Mesodermal cell (in vitro differentiated cells): ENCODE measurements around the gene PFKFB3.
"Not testable (repeated sequence)": the region's sequence is repeated elsewhere in the genome, so short reads cannot be mapped to it uniquely, and the experiment has no call there.

Experiments used
- H3K27ac ChIP-seq: 2 replicates; pipeline ENCODE4 v1.7.0; 2013; ENCODE audit warnings: mild to moderate bottlenecking, low read depth, low read length, moderate library complexity; ENCODE audit not compliant: severe bottlenecking
- H3K36me3 ChIP-seq: 2 replicates; pipeline ENCODE4 v1.7.1; 2013; ENCODE audit warnings: mild to moderate bottlenecking, low read length, moderate library complexity; ENCODE audit not compliant: control insufficient read depth, insufficient read depth
- H3K4me1 ChIP-seq: one replicate; pipeline ENCODE4 v1.7.1; 2013; ENCODE audit warnings: mild to moderate bottlenecking, low read length; ENCODE audit not compliant: insufficient read depth, control insufficient read depth, poor library complexity, severe bottlenecking
- H3K4me3 ChIP-seq: 2 replicates; pipeline ENCODE4 v1.7.0; 2013; ENCODE audit warnings: low read length, control low read depth, mild to moderate bottlenecking; ENCODE audit not compliant: insufficient read depth, poor library complexity, severe bottlenecking; ENCODE audit errors: extremely low read depth
- H3K9me3 ChIP-seq: 2 replicates; pipeline ENCODE4 v1.7.1; 2013; ENCODE audit warnings: mild to moderate bottlenecking, low read length, moderate library complexity; ENCODE audit not compliant: control insufficient read depth
- WGBS, 2 experiments: methylation state at CpG; one replicate each; pipeline ENCODE4 v1.1.5; 2013; ENCODE audit warnings: missing lambda C conversion rate in 2 of 2; ENCODE audit not compliant: insufficient coverage in 2 of 2; 5-methylcytosine and 5-hydroxymethylcytosine counted together

PFKFB3 gene

DNA sequence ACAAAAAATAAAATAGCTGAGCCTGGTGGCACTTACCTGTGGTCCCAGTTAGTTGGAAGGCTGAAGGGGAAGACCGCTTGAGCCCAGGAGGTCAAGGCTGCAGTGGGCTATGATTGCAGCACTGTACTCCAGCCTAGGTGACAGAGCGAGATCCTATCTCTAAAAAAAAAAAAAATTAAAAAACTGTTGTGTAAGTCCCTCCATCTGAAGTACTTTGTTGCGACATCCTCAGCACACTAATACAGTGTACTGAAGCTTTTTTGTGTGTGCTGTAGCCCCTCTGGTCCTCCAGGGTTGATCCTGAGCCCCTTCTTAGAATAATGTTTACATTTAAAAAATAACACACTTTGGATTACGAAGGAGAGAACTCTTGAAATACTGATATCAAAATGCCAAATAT, 71.3 kb downstream of the PFKFB3 start:
- Histone ChIP-seq H3K36me3 (no peaks in the 10 kb centered on the region), H3K4me3 (no peak overlapping the region), H3K4me1 (peaks cover 32% of the 10 kb centered on the region), H3K9me3 (no peaks in the 10 kb centered on the region), H3K27ac (no peak overlapping the region)
- WGBS, 2 experiments = 100% methylated on average over 1 of the region's 4 CpGs

DNA sequence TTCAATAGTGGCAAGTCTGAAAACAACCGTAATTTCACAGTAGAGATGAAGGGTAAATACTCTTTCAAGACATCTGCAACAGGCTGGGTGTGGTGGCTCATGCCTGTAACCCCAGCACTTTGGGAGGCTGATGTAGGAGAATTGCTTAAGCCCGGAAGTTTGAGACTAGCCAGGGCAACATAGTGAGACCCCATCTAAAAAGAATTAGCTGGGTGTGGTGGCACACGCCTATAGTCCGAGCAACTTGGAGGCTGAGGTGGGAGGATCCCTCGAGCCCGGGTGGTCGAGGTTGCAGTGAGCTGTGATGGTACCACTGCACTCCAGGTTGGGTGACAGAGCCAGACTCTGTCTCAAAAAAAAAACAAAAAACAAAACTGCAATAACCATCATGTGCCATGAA, 71.8 kb downstream of the PFKFB3 start:
- WGBS, 2 experiments = 93 to 97% methylated on average over 3 to 6 of the region's 7 CpGs
- Histone ChIP-seq H3K27ac (peak overlapping the region; percentile 97), H3K9me3 (no peaks in the 10 kb centered on the region), H3K4me3 (no peak overlapping the region), H3K4me1 (peaks cover 32% of the 10 kb centered on the region), H3K36me3 (no peaks in the 10 kb centered on the region)

DNA sequence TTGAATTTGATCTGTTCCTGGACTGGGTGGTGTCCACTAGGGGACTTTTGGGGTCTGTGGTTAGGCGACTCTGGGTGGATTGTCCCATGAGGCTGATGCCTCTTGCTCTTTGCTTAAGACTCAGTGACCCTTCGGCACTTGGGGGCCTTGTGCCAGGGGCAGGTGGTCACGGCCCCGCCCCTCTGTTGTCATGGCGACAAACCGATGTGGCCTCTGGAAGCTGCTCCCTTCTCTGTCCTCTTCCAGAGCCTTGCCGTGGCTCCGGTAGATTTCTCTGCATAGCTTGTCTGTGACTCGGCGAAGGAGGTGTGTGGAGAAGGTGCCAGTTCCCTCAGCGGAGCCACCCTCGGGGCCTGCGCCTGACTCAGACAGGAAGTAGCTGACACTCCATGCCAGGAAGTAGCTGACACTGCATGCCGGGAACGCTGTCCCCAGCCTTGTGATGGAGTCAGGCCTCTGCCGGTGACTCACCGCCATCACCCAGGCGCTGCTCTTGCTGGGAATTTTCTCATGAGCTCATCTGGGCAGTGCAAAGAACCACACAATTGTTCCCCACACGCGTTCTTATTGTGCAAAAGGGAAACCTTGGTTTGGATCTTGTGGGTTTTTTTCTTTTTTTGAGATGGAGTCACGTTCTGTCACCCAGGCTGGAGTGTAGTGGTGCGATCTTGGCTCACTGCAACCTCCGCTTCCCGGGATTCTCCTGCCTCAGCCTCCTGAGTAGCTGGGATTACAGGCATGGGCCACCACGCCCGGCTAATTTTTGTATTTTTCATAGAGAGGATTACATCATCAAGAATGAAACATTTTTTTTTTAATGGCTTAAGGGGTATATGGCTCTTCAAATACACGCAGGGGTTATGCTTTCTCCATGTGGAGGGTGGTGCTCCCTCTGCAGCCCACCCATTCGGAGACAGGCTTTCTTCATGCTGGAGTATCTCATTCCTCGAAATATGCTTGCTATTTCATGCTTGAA, 72.6 kb downstream of the PFKFB3 start:
- H3K4me3 ChIP-seq = peak overlapping the region; percentile 1
- H3K9me3 ChIP-seq = no peaks in the 10 kb centered on the region
- WGBS, 2 experiments = 51 to 71% methylated on average over 18 to 22 of the region's 29 CpGs
- H3K27ac ChIP-seq = peak overlapping the region; percentile 97
- H3K36me3 ChIP-seq = no peaks in the 10 kb centered on the region
- peaks cover 40% of the 10 kb centered on the region for H3K4me1 ChIP-seq

DNA sequence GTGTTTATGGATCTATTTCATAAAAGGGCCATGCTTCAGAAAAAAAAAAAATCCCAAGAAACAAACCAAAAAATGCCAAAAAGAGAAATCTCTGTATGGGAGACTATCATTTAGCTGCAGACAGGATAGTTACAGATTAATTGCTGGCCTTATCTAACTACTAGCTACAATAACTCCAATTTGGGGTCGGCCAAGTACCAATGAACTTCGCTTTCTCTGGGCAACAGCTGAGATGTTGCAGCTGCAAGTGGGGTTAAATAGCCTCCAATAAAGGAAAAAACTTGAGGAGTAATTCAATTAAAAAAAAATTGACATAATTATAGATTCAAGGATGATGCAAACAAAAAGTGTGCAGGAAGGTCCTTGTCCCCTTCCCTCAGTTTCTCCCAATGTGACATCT, 73.6 kb downstream of the PFKFB3 start:
- H3K4me1 ChIP-seq = peaks cover 43% of the 10 kb centered on the region
- no peaks in the 10 kb centered on the region for H3K36me3 ChIP-seq
- H3K27ac ChIP-seq = peak overlapping the region; percentile 97
- WGBS, 2 experiments = no CpG with 5 or more reads among the region's 2 CpGs
- no peaks in the 10 kb centered on the region for H3K9me3 ChIP-seq
- no peak overlapping the region for H3K4me3 ChIP-seq

DNA sequence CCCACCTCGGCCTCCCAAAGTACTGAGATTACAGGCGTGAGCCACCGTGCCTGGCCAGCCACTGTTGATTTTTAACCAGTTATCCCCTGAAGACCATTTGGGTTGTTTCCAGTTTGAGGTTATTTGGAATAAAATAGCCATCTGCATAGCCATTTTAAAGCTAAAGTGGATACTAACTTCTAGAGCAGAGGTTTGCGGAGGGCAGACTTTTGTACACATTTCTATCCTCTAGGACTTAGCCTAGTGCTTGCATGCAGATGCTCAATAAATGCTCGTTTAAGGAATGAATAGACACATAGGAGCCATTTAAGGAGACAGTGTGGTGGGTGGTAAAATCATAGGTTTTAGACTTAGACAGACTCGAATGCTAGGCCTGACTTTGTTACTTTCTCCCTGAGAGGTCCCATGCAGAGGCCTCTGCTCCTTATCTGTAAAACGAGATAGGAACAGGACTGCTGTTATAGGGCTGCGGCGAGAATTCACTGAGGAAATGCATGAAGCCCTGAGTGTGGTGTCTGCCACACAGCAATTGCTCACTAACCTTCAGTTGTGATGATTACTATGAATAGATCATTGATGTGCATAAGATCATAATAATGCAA, 75.9 kb downstream of the PFKFB3 start:
- Histone ChIP-seq H3K27ac (peak overlapping the region; percentile 94), H3K36me3 (no peaks in the 10 kb centered on the region), H3K4me1 (peaks cover 46% of the 10 kb centered on the region), H3K9me3 (no peaks in the 10 kb centered on the region), H3K4me3 (no peak overlapping the region)
- 60 to 66% methylated on average over 7 to 8 of the region's 9 CpGs for WGBS, 2 experiments

DNA sequence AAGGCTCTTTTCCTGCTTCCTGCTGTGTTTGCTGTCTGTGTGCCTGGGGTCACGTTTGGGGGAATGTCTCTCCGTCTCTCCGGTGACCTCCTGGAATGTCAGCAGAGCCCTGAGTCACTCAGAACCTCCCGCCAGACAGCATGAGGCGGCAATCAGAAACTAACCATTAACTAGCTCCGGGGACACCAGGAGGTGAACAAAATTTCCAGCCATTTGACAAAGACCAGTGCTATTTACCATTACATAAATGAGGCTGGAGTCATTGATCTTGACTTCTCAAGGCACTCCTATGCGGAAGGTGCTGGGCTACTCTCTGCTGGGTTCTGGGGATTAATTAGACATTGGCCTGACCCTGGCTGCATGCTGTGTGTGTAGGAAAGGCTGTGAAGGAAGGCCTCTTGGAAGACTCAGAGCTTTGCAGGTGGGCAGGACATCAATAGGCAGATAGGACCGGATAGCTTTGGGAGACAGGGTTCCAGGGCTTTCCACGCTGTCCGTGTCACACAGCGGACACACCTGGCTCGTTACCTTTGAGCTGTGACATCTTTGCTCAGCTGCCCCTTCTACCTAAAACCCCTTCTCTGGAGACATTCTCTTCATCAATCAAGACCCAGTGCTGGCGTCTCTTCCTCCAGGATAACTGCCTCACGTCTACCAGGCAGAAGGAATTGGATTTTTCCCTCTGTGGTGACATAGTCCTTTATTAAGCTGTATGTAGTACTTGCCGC, 77.0 kb downstream of the PFKFB3 start:
- H3K9me3 ChIP-seq = no peaks in the 10 kb centered on the region
- 39 to 50% methylated on average over 13 to 14 of the region's 15 CpGs for WGBS, 2 experiments
- no peaks in the 10 kb centered on the region for H3K36me3 ChIP-seq
- H3K4me1 ChIP-seq = peaks cover 42% of the 10 kb centered on the region
- no peak overlapping the region for H3K4me3 ChIP-seq
- H3K27ac ChIP-seq = peak overlapping the region; percentile 94

DNA sequence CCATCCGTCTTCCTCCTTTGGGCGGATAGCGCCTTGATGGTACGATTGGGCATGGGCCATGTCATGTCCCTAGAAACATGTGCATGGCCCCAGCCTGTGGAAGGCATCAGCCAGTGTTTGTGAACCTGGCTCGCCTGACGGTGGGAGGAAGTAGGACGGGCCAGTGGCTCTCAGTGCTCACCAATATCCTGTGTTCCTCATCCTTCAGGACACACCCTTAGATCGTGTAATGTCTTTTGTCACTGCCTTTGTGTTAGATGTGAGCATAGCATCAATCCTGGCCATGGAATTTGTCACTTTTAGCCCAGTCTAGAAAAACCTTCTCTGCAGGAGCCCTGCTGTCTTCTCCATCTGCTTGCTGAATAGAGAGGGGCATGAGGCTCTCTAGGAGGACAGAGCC, 77.6 kb downstream of the PFKFB3 start:
- peaks cover 38% of the 10 kb centered on the region for H3K4me1 ChIP-seq
- H3K9me3 ChIP-seq = no peaks in the 10 kb centered on the region
- no peak overlapping the region for H3K4me3 ChIP-seq
- 84 to 98% methylated on average over 5 to 6 of the region's 8 CpGs for WGBS, 2 experiments
- H3K36me3 ChIP-seq = no peaks in the 10 kb centered on the region
- peak overlapping the region; percentile 94 for H3K27ac ChIP-seq

DNA sequence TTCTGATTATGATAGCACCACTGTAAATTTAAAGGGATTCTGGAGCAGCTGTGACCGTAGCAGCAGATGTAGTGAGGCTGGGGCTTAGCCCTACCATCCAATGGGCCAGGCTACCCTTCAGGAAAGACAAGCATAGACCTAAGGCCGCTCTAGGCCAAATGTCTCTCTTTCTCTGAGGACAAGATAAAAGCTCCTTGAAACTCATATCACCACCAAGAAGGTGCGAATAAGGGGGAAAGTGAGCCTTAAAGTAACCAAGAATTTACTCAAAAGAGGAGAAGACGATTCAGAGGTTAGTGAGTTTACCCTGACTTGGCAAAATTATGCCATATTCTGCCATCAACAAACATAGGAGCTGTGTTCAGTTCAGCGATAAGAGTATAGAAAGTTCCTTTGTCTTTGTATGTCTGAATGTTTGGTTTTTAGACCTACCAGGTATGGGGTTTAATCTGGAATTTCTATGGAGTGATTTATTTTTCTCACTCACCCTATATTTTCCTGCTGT, 79.8 kb downstream of the PFKFB3 start:
- 92 to 100% methylated on average over 1 to 2 of the region's 5 CpGs for WGBS, 2 experiments
- H3K9me3 ChIP-seq = no peaks in the 10 kb centered on the region
- H3K27ac ChIP-seq = no peak overlapping the region
- no peaks in the 10 kb centered on the region for H3K36me3 ChIP-seq
- peaks cover 23% of the 10 kb centered on the region for H3K4me1 ChIP-seq
- no peak overlapping the region for H3K4me3 ChIP-seq

DNA sequence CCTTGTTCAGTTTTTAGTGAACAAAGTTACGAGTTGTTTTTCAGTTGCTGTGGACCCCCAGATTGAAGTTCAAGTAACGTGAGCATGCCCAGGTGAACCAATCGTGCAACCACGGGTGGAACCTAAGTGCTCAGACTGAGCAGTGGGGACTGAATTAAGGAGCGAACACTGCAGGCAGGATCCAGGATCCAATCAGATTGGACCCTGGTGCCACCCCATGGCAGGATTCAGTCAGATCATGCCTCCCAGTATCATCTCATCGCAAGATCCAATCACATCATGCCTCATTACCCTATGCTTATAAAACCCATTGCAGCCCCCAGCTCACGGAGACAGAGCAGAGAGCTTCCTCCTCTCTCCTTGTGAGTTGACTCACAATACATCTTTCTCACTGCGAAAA, 80.9 kb downstream of the PFKFB3 start:
- Histone ChIP-seq H3K4me1 (peaks cover 17% of the 10 kb centered on the region), H3K27ac (no peak overlapping the region), H3K9me3 (no peaks in the 10 kb centered on the region), H3K36me3 (no peaks in the 10 kb centered on the region), H3K4me3 (no peak overlapping the region)
- WGBS, 2 experiments = 93 to 98% methylated on average over 6 to 8 of the region's 8 CpGs

DNA sequence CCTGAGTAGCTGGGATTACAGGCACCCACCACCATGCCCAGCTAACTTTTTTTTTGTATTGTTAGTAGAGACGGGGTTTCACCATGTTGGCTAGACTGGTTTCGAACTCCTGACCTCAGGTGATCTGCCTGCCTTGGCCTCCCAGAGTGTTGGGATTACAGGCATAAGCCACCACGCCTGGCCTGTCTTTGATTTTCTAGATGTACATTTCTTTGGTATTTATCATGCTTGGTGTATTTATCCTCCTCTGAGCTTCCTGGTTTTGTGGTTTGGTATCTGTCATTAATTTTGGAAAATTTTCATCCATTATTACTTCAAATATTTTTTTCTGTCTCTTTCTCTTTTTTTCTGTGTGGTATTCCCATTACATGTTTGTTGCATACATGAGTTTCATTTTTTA, 87.9 kb downstream of the PFKFB3 start:
- H3K27ac ChIP-seq = not testable (repeated sequence)

More for the DNA sequence above, 87.9 kb downstream of the PFKFB3 start:
- WGBS, 2 experiments = 88 to 92% methylated on average over 2 of the region's 3 CpGs
- H3K4me3 ChIP-seq, H3K9me3 ChIP-seq, H3K4me1 ChIP-seq, H3K36me3 ChIP-seq: not testable (repeated sequence)
